HEK293T (cell line): Measurements from ENCODE around the gene VWA8.

Source experiments
- CTCF ChIA-PET: fragments of 350-600 bp; formaldehyde crosslinking; extraction: SDS; loops from one replicate; lab custom pipeline; 2021; ENCODE audit warnings: antibody characterized with exemption, inconsistent platforms; lab: Yijun Ruan, JAX
- POLR2A ChIA-PET: fragments of 350-600 bp; formaldehyde crosslinking; extraction: SDS; loops from one replicate; lab custom pipeline; 2020; ENCODE audit warnings: antibody characterized with exemption, inconsistent platforms; lab: Yijun Ruan, JAX
- DNase-seq: peaks from one replicate; pipeline ENCODE4 v3.0.0; 2012; ENCODE audit warnings: mixed read lengths; ENCODE audit errors: extremely low spot score
- ARNT ChIP-seq: fragments of 450-650 bp; IDR thresholded peaks from 2 replicates; pipeline ENCODE4 v1.6.1; 2017; ENCODE audit warnings: mild to moderate bottlenecking
- BHLHE40 ChIP-seq: fragments of 450-650 bp; IDR thresholded peaks from 2 replicates; pipeline ENCODE4 v1.6.1; 2016; ENCODE audit warnings: mild to moderate bottlenecking, moderate library complexity, borderline replicate concordance
- CTBP1 ChIP-seq: fragments of 450-650 bp; IDR thresholded peaks from 2 replicates; pipeline ENCODE4 v1.6.1; 2016; ENCODE audit warnings: borderline replicate concordance
- ELF4 ChIP-seq: fragments of 450-650 bp; IDR thresholded peaks from 2 replicates; pipeline ENCODE4 v1.6.1; 2017; ENCODE audit warnings: antibody characterized with exemption
- FOXA1 ChIP-seq: fragments of 450-650 bp; IDR thresholded peaks from 2 replicates; pipeline ENCODE4 v1.6.1; 2016; ENCODE audit warnings: mild to moderate bottlenecking
- FOXK2 ChIP-seq: fragments of 450-650 bp; IDR thresholded peaks from 2 replicates; pipeline ENCODE4 v1.6.1; 2016; ENCODE audit warnings: mild to moderate bottlenecking
- FOXM1 ChIP-seq: fragments of 450-650 bp; IDR thresholded peaks from 2 replicates; pipeline ENCODE4 v1.6.1; 2017; ENCODE audit warnings: mild to moderate bottlenecking, borderline replicate concordance
- HDGF ChIP-seq: fragments of 450-650 bp; IDR thresholded peaks from 2 replicates; pipeline ENCODE4 v1.6.1; 2017; ENCODE audit warnings: antibody characterized with exemption, borderline replicate concordance
- L3MBTL2 ChIP-seq: fragments of 450-650 bp; conservative IDR thresholded peaks from 2 replicates; pipeline ENCODE4 v1.6.1; 2016; ENCODE audit warnings: mild to moderate bottlenecking
- LEF1 ChIP-seq: fragments of 450-650 bp; IDR thresholded peaks from 2 replicates; pipeline ENCODE4 v1.6.1; 2017; ENCODE audit warnings: mild to moderate bottlenecking, borderline replicate concordance
- NFRKB ChIP-seq: fragments of 450-650 bp; IDR thresholded peaks from 2 replicates; pipeline ENCODE4 v1.6.1; 2016; ENCODE audit warnings: mild to moderate bottlenecking, moderate library complexity
- PKNOX1 ChIP-seq: fragments of 450-650 bp; IDR thresholded peaks from 2 replicates; pipeline ENCODE4 v1.6.1; 2016
- SP1 ChIP-seq: fragments of 450-650 bp; IDR thresholded peaks from 2 replicates; pipeline ENCODE4 v1.6.1; 2017
- SUZ12 ChIP-seq: fragments of 450-650 bp; IDR thresholded peaks from 2 replicates; pipeline ENCODE4 v1.6.1; 2016; ENCODE audit warnings: mild to moderate bottlenecking
- TARDBP ChIP-seq: fragments of 450-650 bp; IDR thresholded peaks from 2 replicates; pipeline ENCODE4 v1.6.1; 2016
- ZNF384 ChIP-seq: fragments of 450-650 bp; IDR thresholded peaks from 2 replicates; pipeline ENCODE4 v1.6.1; 2016

Gene VWA8

GRCh38 chr13:41678249-41678648 lies 282.7 kb downstream of the VWA8 start:
- DNase-seq: no peak
- ChIA-PET POLR2A (no interaction called here), CTCF (interaction anchor here (2.1 kb wide), 1 partner anchor 10 kb away, joined by 9 read pairs; no protein-coding TSS in a partner anchor)

GRCh38 chr13:41675306-41675705 lies 285.6 kb downstream of the VWA8 start:
- ChIA-PET CTCF (no interaction called here), POLR2A (no interaction called here)
- no peak for TF ChIP-seq BHLHE40
- TF ChIP-seq PKNOX1: no peak
- TF ChIP-seq FOXA1: no peak
- no peak for TF ChIP-seq SP1
- no peak for TF ChIP-seq ARNT
- no peak for TF ChIP-seq TARDBP
- TF ChIP-seq FOXK2: no peak
- TF ChIP-seq NFRKB: no peak
- DNase-seq: no peak

More at GRCh38 chr13:41678249-41678648, 282.7 kb downstream of the VWA8 start:
- no peak for TF ChIP-seq FOXM1
- no peak for TF ChIP-seq SUZ12
- TF ChIP-seq FOXK2: no peak
- TF ChIP-seq BHLHE40: no peak
- no peak for TF ChIP-seq NFRKB
- no peak for TF ChIP-seq HDGF
- TF ChIP-seq SP1: no peak
- no peak for TF ChIP-seq ZNF384
- no peak for TF ChIP-seq ELF4
- TF ChIP-seq LEF1: no peak
- TF ChIP-seq FOXA1: no peak
- TF ChIP-seq PKNOX1: no peak
- TF ChIP-seq CTBP1: no peak
- no peak for TF ChIP-seq L3MBTL2
- TF ChIP-seq ARNT: no peak
- TF ChIP-seq TARDBP: no peak

- CTCF ChIA-PET: no interaction called here
- DNase-seq: no peak
- POLR2A ChIA-PET: no interaction called here
- no peak for TF ChIP-seq ELF4
- TF ChIP-seq FOXM1: no peak
- no peak for TF ChIP-seq FOXK2
Observed at GRCh38 chr13:41674246-41674645, 286.7 kb downstream of the VWA8 start.

- ChIA-PET POLR2A (no interaction called here), CTCF (no interaction called here)
- no peak for DNase-seq
- TF ChIP-seq ARNT (no peak), LEF1 (no peak), FOXK2 (no peak), L3MBTL2 (no peak), BHLHE40 (no peak), HDGF (no peak), FOXA1 (no peak), ZNF384 (no peak), SUZ12 (no peak), CTBP1 (no peak), TARDBP (no peak), ELF4 (no peak), NFRKB (no peak), FOXM1 (no peak), SP1 (no peak), PKNOX1 (no peak)
Observed at GRCh38 chr13:41673640-41674039, 287.3 kb downstream of the VWA8 start.

GRCh38 chr13:41670873-41671443 lies 290.0 kb downstream of the VWA8 start:
- CTCF ChIA-PET: interaction anchor here (0.5 kb wide), 1 partner anchor 16 kb away, joined by 3 read pairs; no protein-coding TSS in a partner anchor
- no peak for TF ChIP-seq FOXK2
- no peak for TF ChIP-seq HDGF
- TF ChIP-seq SUZ12: no peak
- no peak for TF ChIP-seq ELF4
- no peak for TF ChIP-seq SP1
- TF ChIP-seq NFRKB: no peak
- no peak for TF ChIP-seq LEF1
- no peak for TF ChIP-seq BHLHE40
- no peak for TF ChIP-seq ARNT
- TF ChIP-seq L3MBTL2: no peak
- no peak for TF ChIP-seq FOXA1
- no peak for TF ChIP-seq ZNF384
- TF ChIP-seq TARDBP: no peak
- no peak for TF ChIP-seq FOXM1
- no peak for TF ChIP-seq PKNOX1
- no peak for TF ChIP-seq CTBP1

GRCh38 chr13:41668130-41668757 lies 292.7 kb downstream of the VWA8 start:
- TF ChIP-seq L3MBTL2 (no peak), ZNF384 (no peak), SP1 (no peak), LEF1 (no peak), SUZ12 (no peak)
- ChIA-PET CTCF (interaction anchor here (0.6 to 1.7 kb wide), 5 partner anchors 9 to 374 kb away, joined by 3 to 9 read pairs (median 3); no protein-coding TSS in a partner anchor), POLR2A (no interaction called here)
- peak; percentile 69 for DNase-seq

More at GRCh38 chr13:41670873-41671443, 290.0 kb downstream of the VWA8 start:
- POLR2A ChIA-PET: no interaction called here
- no peak for DNase-seq
